Neutrophil (primary cell): Measurements from ENCODE around the gene PDP2.

Experiments used
- H3K27ac ChIP-seq: fragments of 200-600 bp; sonication (generic); 2 replicates; pipeline ENCODE4 v1.5.1; 2016; ENCODE audit warnings: mild to moderate bottlenecking, moderate library complexity
- H3K27me3 ChIP-seq: fragments of 200-600 bp; sonication (generic); 2 replicates; pipeline ENCODE4 v1.6.0; 2016; ENCODE audit warnings: mild to moderate bottlenecking
- H3K36me3 ChIP-seq: fragments of 200-600 bp; sonication (generic); 2 replicates; pipeline ENCODE4 v1.5.1; 2017
- H3K4me1 ChIP-seq, 2 experiments: fragments of 200-600 bp in 1 of 2; sonication (generic) in 1 of 2; 1 replicate in 1 of 2; 2 replicates in 1 of 2; pipeline versions ENCODE4 v1.5.1 to v1.6.1; 2013 to 2016; ENCODE audit warnings: low read depth in 1 of 2, low read length in 1 of 2, mild to moderate bottlenecking in 1 of 2, moderate library complexity in 1 of 2; ENCODE audit not compliant: control insufficient read depth in 1 of 2, insufficient read depth in 1 of 2
- H3K4me3 ChIP-seq, 2 experiments: fragments of 200-600 bp in 1 of 2; sonication (generic) in 1 of 2; 1 replicate in 1 of 2; 2 replicates in 1 of 2; pipeline ENCODE4 v1.5.1; 2013 to 2016; ENCODE audit warnings: low read depth in 1 of 2, low read length in 1 of 2, mild to moderate bottlenecking in 1 of 2, moderate library complexity in 1 of 2
- H3K9me3 ChIP-seq: fragments of 200-600 bp; sonication (generic); 2 replicates; pipeline ENCODE4 v1.5.1; 2016
- TF ChIP-seq, protein P1 (sequence below): fragments of 200-600 bp; sonication (generic); IDR thresholded peaks from 2 replicates; pipeline ENCODE4 v1.5.1; 2016; ENCODE audit warnings: antibody characterized with exemption

The PDP2 gene

DNA sequence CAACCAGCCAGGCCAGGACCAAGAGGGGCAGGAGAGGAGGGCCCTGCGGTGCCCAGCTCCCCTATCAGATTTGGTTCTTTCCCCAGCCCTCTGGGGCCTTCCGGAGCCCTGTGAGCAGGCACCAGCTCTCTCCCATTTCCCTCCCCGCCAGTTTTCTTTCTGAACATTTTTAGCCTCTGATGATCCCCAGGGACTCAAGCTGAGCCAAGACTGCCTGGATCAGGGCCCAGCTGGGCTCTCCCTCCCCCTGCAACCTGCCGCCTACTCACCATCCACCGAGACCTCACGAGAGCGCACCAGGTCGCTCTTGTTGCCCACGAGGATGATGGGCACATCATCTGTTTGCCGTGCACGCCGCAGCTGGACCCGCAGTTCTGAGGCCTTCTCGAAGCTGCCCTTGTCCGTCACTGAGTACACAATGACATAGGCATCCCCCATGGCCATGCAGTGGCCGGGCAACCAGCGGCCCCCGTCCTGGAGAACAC is 43.0 kb downstream of the PDP2 start:
- Histone ChIP-seq H3K4me1 (peaks cover 0 to 10% of the 10 kb centered on the region in 2 experiments), H3K4me3 (no peak overlapping the region), H3K9me3 (no peaks in the 10 kb centered on the region), H3K36me3 (no peaks in the 10 kb centered on the region), H3K27ac (no peak overlapping the region), H3K27me3 (peaks cover 88% of the 10 kb centered on the region)
- TF ChIP-seq, protein P1, sequence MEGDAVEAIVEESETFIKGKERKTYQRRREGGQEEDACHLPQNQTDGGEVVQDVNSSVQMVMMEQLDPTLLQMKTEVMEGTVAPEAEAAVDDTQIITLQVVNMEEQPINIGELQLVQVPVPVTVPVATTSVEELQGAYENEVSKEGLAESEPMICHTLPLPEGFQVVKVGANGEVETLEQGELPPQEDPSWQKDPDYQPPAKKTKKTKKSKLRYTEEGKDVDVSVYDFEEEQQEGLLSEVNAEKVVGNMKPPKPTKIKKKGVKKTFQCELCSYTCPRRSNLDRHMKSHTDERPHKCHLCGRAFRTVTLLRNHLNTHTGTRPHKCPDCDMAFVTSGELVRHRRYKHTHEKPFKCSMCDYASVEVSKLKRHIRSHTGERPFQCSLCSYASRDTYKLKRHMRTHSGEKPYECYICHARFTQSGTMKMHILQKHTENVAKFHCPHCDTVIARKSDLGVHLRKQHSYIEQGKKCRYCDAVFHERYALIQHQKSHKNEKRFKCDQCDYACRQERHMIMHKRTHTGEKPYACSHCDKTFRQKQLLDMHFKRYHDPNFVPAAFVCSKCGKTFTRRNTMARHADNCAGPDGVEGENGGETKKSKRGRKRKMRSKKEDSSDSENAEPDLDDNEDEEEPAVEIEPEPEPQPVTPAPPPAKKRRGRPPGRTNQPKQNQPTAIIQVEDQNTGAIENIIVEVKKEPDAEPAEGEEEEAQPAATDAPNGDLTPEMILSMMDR, result no peak

DNA sequence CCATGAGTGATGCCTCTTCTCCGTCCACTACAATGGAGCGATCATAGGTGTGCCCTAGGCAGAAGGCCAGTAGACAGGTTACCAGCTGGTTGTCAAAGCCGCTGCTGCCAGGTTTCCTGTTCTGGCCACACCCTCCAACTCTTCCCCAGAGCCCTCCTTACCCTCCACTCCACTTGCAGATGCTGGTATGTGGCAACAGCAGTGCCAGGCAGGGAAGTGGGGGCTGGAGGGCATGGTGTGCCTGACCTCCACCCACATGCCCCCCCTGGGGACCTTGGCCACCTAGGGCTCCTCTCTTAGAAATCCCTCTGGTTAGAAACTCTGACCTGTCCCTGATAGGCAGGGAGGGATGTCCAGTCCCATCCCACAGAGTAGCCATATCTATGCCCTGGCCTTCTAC is 43.6 kb downstream of the PDP2 start:
- Histone ChIP-seq H3K36me3 (no peaks in the 10 kb centered on the region), H3K4me3 (no peak overlapping the region), H3K27me3 (peaks cover 88% of the 10 kb centered on the region), H3K9me3 (no peaks in the 10 kb centered on the region), H3K4me1 (peaks cover 0 to 10% of the 10 kb centered on the region in 2 experiments), H3K27ac (no peak overlapping the region)
- TF ChIP-seq, protein P1, result no peak

DNA sequence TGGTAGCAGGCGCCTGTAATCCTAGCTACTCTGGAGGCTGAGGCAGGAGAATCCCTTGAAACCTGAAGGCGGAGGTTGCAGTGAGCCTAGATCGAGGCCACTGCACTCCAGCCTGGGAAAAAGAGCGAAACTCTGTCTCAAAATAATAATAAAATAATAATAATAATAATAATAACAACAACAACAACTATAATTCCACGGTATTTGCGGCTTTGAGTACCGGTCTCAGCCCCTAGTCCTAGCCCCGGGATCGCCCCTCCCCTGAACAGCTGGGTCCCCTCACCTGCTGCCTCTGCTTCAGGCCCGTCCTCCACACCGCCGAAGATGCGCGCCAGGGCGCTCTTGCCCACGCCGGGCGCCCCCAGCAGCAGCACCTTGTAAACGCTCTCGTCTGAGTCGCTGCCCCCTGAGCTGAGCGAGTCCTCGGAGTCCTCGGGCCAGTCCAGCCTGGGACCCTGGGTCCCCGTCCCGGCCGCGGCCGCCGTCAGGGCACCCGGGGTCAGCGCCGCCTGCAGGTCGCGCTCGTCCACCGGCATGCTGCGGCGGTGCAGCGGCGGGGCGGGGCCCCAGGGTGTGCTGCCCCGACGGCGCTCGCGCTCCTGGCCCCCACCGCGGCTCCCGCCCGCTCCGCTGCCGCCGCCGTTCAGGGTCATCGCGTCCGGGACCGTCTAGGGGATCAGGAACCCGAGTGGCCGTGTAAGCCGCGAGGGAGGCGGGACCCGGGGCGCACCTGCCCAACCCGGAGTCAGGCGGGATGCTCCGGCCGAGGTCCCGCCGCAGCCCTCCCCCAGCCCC is 44.4 kb downstream of the PDP2 start:
- peaks cover 82% of the 10 kb centered on the region for H3K27me3 ChIP-seq
- H3K4me1 ChIP-seq, result peaks cover 0 to 10% of the 10 kb centered on the region in 2 experiments
- H3K27ac ChIP-seq, result no peak overlapping the region
- peak overlapping the region; percentile 17 to 36 for H3K4me3 ChIP-seq
- TF ChIP-seq, protein P1, result no peak
- no peaks in the 10 kb centered on the region for H3K9me3 ChIP-seq
- no peaks in the 10 kb centered on the region for H3K36me3 ChIP-seq

DNA sequence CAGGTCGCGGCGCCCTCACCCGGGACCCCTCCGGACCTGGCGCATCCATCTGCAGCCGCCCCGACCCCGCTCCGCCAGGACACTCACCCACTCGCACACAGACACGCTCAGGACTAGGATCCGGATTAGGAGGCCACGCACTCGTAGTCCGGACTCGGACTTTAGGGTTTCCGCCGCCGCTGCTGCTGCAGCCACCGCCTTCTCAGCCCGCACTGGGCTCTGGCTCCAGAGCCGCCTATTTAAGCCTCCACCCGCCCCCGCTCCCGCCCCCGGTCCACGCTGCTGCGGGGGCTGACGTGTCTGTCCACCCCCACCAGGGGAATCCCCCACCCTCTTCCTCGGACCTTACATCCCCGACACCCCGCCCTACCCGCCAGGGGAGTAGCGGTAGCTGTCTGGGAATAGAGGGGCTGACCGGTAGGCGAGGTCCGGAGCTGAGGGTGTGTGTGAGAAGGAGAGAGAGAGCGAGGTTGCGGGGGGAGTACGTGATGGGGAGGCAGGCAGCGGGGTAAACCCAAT is 45.1 kb downstream of the PDP2 start, which contains the start of gene RRAD:
Gene RRAD (minus strand): TSS at position 214 of the 519 bp plus-strand sequence. CDS start 356 bp downstream, outside the sequence.
- H3K27me3 ChIP-seq, result peaks cover 75% of the 10 kb centered on the region

DNA sequence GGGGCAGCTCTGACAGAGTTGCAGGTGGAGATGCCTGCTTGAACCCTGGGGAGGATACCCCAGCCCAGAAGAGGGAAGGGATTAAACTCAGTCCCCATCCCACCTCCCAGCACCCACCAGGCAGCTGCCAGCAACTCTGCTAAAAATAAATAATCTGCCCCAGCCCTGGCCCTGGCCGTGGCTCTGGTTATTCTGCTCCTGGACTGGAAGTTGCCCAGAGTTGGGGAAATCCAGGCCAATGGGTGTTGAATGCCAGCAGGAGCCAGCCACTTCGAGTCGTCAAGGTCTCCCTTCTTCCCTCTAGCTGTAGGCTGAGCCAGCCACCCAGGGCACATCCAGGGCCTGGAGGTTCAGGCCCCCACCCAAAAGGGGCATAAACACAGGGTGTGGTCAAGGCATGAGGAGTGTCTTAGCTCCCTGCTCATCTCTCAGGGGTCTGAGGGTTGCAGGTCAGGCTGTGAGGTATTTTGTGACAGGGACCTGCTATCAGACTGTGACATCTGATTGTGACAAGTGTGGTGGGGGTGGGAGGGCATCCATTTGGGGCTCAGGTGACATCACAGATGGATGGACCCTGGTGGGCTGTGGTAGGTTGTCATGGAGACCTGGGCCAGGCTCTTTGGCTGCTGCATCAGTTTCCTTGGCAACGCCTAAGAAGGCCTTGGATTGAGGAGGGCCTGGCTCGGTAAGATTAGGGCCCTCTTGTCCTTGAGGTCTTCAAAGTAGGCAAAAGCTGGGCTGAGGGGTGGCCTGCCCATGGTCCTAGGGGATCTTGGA is 46.0 kb downstream of the PDP2 start:
- Histone ChIP-seq H3K36me3 (no peaks in the 10 kb centered on the region), H3K27ac (no peak overlapping the region), H3K9me3 (no peaks in the 10 kb centered on the region), H3K4me1 (peaks cover 0 to 10% of the 10 kb centered on the region in 2 experiments), H3K4me3 (no peak overlapping the region), H3K27me3 (peaks cover 65% of the 10 kb centered on the region)
- TF ChIP-seq, protein P1, result no peak

More for the DNA sequence above, 45.1 kb downstream of the PDP2 start, which contains the start of gene RRAD:
- H3K9me3 ChIP-seq, result no peaks in the 10 kb centered on the region
- H3K4me1 ChIP-seq, result peaks cover 0 to 10% of the 10 kb centered on the region in 2 experiments
- H3K27ac ChIP-seq, result no peak within 1 kb of the TSS
- no peaks in the 10 kb centered on the region for H3K36me3 ChIP-seq
- H3K4me3 ChIP-seq, result peak within 1 kb of the TSS; percentile 17 to 36
- TF ChIP-seq, protein P1, result no peak
